ENCODE results near the gene SLC6A4.

SLC6A4 gene

DNA sequence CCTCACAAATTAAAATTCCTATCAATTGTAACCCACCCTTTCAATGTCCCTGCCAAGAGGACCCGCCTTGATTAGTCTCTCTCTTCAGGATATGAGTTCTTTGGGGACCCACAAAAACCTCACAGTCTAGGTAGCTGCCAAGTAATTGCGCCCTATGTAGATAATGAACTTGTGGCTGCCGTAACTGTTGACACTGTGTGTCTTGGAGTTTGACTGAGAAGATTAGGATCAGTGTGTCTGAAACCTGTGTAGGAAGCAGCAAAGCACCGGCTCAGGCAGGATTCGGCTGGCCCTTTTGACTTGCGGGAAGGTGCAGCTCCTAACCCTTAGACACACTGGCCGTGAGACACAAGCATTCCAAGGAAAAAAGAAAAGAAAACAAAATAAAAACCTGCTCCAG lies 17.8 kb upstream of the SLC6A4 start:
- H3K18ac ChIP-seq (ENCODE audit: low read length) = no peak overlapping the region
- H3K4me1 ChIP-seq (ENCODE audit: control insufficient read depth, low read depth, low read length) = no peaks in the 10 kb centered on the region
- no peak for DNase-seq
- H4K8ac ChIP-seq (ENCODE audit: low read depth, low read length) = no peak overlapping the region
- H3K56ac ChIP-seq (ENCODE audit: low read length) = no peak overlapping the region
- no peaks in the 10 kb centered on the region for H3K79me1 ChIP-seq (ENCODE audit: low read length)
- WGBS (ENCODE audit: extremely low coverage, insufficient coverage, low lambda C conversion rate) = no CpG with 5 or more reads among the region's 7 CpGs
- H3K27me3 ChIP-seq (ENCODE audit: insufficient read depth, low read length, poor library complexity) = no peaks in the 10 kb centered on the region
- H3K23ac ChIP-seq (ENCODE audit: low read length) = no peak overlapping the region
- no peaks in the 10 kb centered on the region for H3K79me2 ChIP-seq (ENCODE audit: control insufficient read depth, insufficient read depth, low read length)
- no peak overlapping the region for H3K4me2 ChIP-seq (ENCODE audit: low read length)
- no peak overlapping the region for H3K4ac ChIP-seq (ENCODE audit: low read depth, low read length)
- H3K4me3 ChIP-seq (ENCODE audit: low read length) = no peak overlapping the region
- H4K5ac ChIP-seq (ENCODE audit: low read length) = no peak overlapping the region
- H2BK15ac ChIP-seq (replicated peaks; ENCODE audit: low read depth) = no peak overlapping the region
- H3K36me3 ChIP-seq (ENCODE audit: control insufficient read depth, insufficient read depth, low read length) = no peaks in the 10 kb centered on the region
- H2AK5ac ChIP-seq (ENCODE audit: low read length) = no peak overlapping the region
- H3K27ac ChIP-seq (ENCODE audit: low read depth, low read length) = no peak overlapping the region
- no peak overlapping the region for H2BK120ac ChIP-seq (ENCODE audit: low read depth, low read length)
- H2BK5ac ChIP-seq (ENCODE audit: low read length) = no peak overlapping the region
- H3K9ac ChIP-seq (ENCODE audit: low read length) = no peak overlapping the region

DNA sequence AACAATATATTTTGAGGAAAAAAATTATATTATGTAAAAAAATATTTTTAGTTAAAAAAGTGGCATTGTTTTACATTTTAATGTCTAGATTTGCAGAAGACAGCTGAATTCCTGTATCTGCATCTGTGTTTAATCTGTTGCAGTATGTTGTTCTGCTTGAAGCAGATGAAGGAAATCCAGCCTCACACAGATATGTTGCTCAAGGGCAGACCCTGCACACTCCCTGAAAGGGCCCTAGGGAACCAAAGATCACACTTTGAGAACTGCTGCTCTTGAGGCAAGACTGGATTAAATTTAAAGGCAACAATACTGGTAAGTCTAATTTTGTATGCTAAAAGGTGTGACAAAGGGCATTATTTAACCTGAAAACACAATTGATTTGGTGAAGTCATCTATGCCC lies 16.4 kb upstream of the SLC6A4 start:
- H3K27me3 ChIP-seq (ENCODE audit: insufficient read depth, low read length, poor library complexity) = no peaks in the 10 kb centered on the region
- no peak overlapping the region for H2AK5ac ChIP-seq (ENCODE audit: low read length)
- no peak overlapping the region for H3K23ac ChIP-seq (ENCODE audit: low read length)
- no peaks in the 10 kb centered on the region for H3K79me2 ChIP-seq (ENCODE audit: control insufficient read depth, insufficient read depth, low read length)
- H3K9ac ChIP-seq (ENCODE audit: low read length) = no peak overlapping the region
- no peaks in the 10 kb centered on the region for H3K79me1 ChIP-seq (ENCODE audit: low read length)
- H2BK15ac ChIP-seq (replicated peaks; ENCODE audit: low read depth) = no peak overlapping the region
- no peak overlapping the region for H3K4me3 ChIP-seq (ENCODE audit: low read length)
- H4K5ac ChIP-seq (ENCODE audit: low read length) = no peak overlapping the region
- no peaks in the 10 kb centered on the region for H3K36me3 ChIP-seq (ENCODE audit: control insufficient read depth, insufficient read depth, low read length)
- H3K4me1 ChIP-seq (ENCODE audit: control insufficient read depth, low read depth, low read length) = no peaks in the 10 kb centered on the region
- H3K18ac ChIP-seq (ENCODE audit: low read length) = no peak overlapping the region
- no peak for DNase-seq
- no peak overlapping the region for H2BK5ac ChIP-seq (ENCODE audit: low read length)
- H4K8ac ChIP-seq (ENCODE audit: low read depth, low read length) = no peak overlapping the region
- H3K27ac ChIP-seq (ENCODE audit: low read depth, low read length) = no peak overlapping the region
- no peak overlapping the region for H3K4me2 ChIP-seq (ENCODE audit: low read length)
- no peak overlapping the region for H3K4ac ChIP-seq (ENCODE audit: low read depth, low read length)
- H2BK120ac ChIP-seq (ENCODE audit: low read depth, low read length) = no peak overlapping the region
- no peak overlapping the region for H3K56ac ChIP-seq (ENCODE audit: low read length)

DNA sequence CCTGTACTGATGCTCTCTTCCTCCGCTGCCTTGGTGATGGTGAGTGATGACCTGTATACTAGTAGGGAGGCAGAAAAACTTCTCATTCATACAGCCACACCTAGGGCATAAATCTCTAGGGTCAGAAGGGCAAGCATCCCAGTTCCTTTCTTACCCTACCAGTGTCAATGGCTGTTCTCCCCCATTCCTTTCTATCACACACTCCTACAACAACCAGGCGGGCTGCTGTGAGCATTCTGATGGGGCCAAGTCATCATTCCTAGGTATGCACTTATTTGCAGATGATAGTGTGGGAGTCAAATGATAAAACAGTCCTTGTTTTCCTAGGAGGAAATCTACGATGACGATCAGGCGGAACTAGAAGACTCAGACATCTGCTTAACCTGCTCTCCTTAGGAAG lies 14.0 kb upstream of the SLC6A4 start:
- Histone ChIP-seq H2BK120ac (ENCODE audit: low read depth, low read length) (no peak overlapping the region), H3K79me2 (ENCODE audit: control insufficient read depth, insufficient read depth, low read length) (no peaks in the 10 kb centered on the region), H3K79me1 (ENCODE audit: low read length) (no peaks in the 10 kb centered on the region), H2BK5ac (ENCODE audit: low read length) (no peak overlapping the region), H4K5ac (ENCODE audit: low read length) (no peak overlapping the region), H2BK15ac (replicated peaks; ENCODE audit: low read depth) (no peak overlapping the region), H3K9ac (ENCODE audit: low read length) (no peak overlapping the region), H4K8ac (ENCODE audit: low read depth, low read length) (no peak overlapping the region), H3K4me1 (ENCODE audit: control insufficient read depth, low read depth, low read length) (no peaks in the 10 kb centered on the region), H3K4me3 (ENCODE audit: low read length) (no peak overlapping the region), H2AK5ac (ENCODE audit: low read length) (no peak overlapping the region), H3K56ac (ENCODE audit: low read length) (no peak overlapping the region), H3K4me2 (ENCODE audit: low read length) (no peak overlapping the region), H3K4ac (ENCODE audit: low read depth, low read length) (no peak overlapping the region), H3K36me3 (ENCODE audit: control insufficient read depth, insufficient read depth, low read length) (no peaks in the 10 kb centered on the region), H3K23ac (ENCODE audit: low read length) (no peak overlapping the region), H3K18ac (ENCODE audit: low read length) (no peak overlapping the region), H3K27ac (ENCODE audit: low read depth, low read length) (no peak overlapping the region), H3K27me3 (ENCODE audit: insufficient read depth, low read length, poor library complexity) (no peaks in the 10 kb centered on the region)
- WGBS (ENCODE audit: extremely low coverage, insufficient coverage, low lambda C conversion rate) = no CpG with 5 or more reads among the region's 5 CpGs
- peak; percentile 40 for DNase-seq

DNA sequence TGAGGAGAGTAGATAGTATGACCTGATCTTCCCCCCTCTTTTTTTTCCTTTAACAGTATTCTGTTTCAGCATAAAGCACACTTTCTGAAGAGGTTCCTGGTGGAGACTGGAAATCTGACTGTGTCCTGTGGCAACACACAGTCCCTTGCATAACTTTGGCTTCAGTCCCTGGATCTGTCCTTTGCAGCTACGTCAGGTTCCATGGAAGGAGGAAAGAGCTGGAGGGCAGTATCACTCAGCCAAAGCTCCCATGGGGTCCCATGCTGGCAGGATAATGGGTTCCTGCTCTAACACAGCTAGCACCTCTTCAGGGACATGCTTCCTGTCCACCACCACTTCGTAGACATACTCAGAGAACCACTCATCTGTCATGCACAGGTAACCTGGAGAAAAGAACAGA lies 13.3 kb upstream of the SLC6A4 start:
- no peak overlapping the region for H4K8ac ChIP-seq (ENCODE audit: low read depth, low read length)
- no peak for DNase-seq
- no peaks in the 10 kb centered on the region for H3K4me1 ChIP-seq (ENCODE audit: control insufficient read depth, low read depth, low read length)
- WGBS (ENCODE audit: extremely low coverage, insufficient coverage, low lambda C conversion rate) = no CpG with 5 or more reads among the region's 2 CpGs
- H3K18ac ChIP-seq (ENCODE audit: low read length) = no peak overlapping the region
- H3K56ac ChIP-seq (ENCODE audit: low read length) = no peak overlapping the region
- no peaks in the 10 kb centered on the region for H3K79me1 ChIP-seq (ENCODE audit: low read length)
- no peak overlapping the region for H2AK5ac ChIP-seq (ENCODE audit: low read length)
- no peaks in the 10 kb centered on the region for H3K79me2 ChIP-seq (ENCODE audit: control insufficient read depth, insufficient read depth, low read length)
- H3K9ac ChIP-seq (ENCODE audit: low read length) = no peak overlapping the region
- H3K4ac ChIP-seq (ENCODE audit: low read depth, low read length) = no peak overlapping the region
- H2BK120ac ChIP-seq (ENCODE audit: low read depth, low read length) = no peak overlapping the region
- no peak overlapping the region for H3K4me3 ChIP-seq (ENCODE audit: low read length)
- no peak overlapping the region for H3K4me2 ChIP-seq (ENCODE audit: low read length)
- H3K23ac ChIP-seq (ENCODE audit: low read length) = no peak overlapping the region
- no peak overlapping the region for H3K27ac ChIP-seq (ENCODE audit: low read depth, low read length)
- H2BK5ac ChIP-seq (ENCODE audit: low read length) = no peak overlapping the region
- no peaks in the 10 kb centered on the region for H3K27me3 ChIP-seq (ENCODE audit: insufficient read depth, low read length, poor library complexity)
- H2BK15ac ChIP-seq (replicated peaks; ENCODE audit: low read depth) = no peak overlapping the region
- no peaks in the 10 kb centered on the region for H3K36me3 ChIP-seq (ENCODE audit: control insufficient read depth, insufficient read depth, low read length)
- no peak overlapping the region for H4K5ac ChIP-seq (ENCODE audit: low read length)

DNA sequence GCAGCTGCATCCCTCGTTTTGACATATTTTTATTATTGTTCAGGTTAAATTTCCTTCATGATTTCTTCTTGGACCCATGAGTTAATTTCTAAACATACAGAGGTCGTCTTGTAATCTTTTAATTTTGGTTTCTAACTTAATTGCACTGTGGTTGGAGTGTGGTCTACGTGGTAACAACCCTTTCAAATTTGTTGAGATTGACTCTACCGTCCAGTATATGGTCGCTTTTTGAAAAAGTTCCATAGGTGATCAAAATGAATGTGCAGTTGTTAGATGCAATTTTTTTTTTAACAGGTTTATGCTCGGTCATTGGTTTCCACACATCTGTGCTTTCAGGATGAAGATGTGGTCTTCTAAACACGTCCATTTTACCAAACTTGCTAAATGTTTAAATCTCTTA lies 11.0 kb upstream of the SLC6A4 start:
- no peak overlapping the region for H2BK15ac ChIP-seq (replicated peaks; ENCODE audit: low read depth)
- H3K23ac ChIP-seq (ENCODE audit: low read length) = no peak overlapping the region
- H3K36me3 ChIP-seq (ENCODE audit: control insufficient read depth, insufficient read depth, low read length) = no peaks in the 10 kb centered on the region
- H3K4ac ChIP-seq (ENCODE audit: low read depth, low read length) = no peak overlapping the region
- no peaks in the 10 kb centered on the region for H3K79me1 ChIP-seq (ENCODE audit: low read length)
- H2AK5ac ChIP-seq (ENCODE audit: low read length) = no peak overlapping the region
- H3K4me2 ChIP-seq (ENCODE audit: low read length) = no peak overlapping the region
- no peaks in the 10 kb centered on the region for H3K27me3 ChIP-seq (ENCODE audit: insufficient read depth, low read length, poor library complexity)
- no peak overlapping the region for H3K9ac ChIP-seq (ENCODE audit: low read length)
- H3K27ac ChIP-seq (ENCODE audit: low read depth, low read length) = no peak overlapping the region
- no peaks in the 10 kb centered on the region for H3K79me2 ChIP-seq (ENCODE audit: control insufficient read depth, insufficient read depth, low read length)
- H2BK5ac ChIP-seq (ENCODE audit: low read length) = no peak overlapping the region
- H4K8ac ChIP-seq (ENCODE audit: low read depth, low read length) = no peak overlapping the region
- H4K5ac ChIP-seq (ENCODE audit: low read length) = no peak overlapping the region
- H3K56ac ChIP-seq (ENCODE audit: low read length) = no peak overlapping the region
- H3K4me1 ChIP-seq (ENCODE audit: control insufficient read depth, low read depth, low read length) = no peaks in the 10 kb centered on the region
- WGBS (ENCODE audit: extremely low coverage, insufficient coverage, low lambda C conversion rate) = no CpG with 5 or more reads among the region's 7 CpGs
- no peak overlapping the region for H3K4me3 ChIP-seq (ENCODE audit: low read length)
- no peak for DNase-seq
- no peak overlapping the region for H2BK120ac ChIP-seq (ENCODE audit: low read depth, low read length)
- H3K18ac ChIP-seq (ENCODE audit: low read length) = no peak overlapping the region

DNA sequence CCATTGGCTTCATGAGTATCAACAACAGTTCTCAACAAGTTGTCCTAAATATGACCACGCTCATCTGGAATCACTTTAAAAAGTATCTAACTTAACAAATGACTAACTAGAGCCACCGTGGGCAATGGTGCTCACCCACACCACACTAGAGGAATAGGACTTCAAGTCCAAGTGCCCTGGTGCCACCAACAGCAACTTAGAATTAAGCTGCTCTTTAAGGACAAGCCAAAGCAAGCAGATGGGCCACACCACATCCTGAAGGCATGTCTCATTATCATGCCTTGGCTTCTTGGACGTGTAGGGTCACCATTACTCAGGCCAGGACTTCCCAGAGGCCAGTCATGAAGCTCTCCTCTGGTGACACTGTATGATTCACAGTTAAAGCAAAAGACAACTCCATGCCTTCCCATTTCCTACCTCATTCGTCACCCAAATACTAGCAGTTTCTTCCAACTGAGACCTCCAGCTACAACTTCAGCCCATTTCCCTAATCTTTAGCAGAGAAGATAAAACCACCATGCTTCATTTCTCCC lies 9.4 kb upstream of the SLC6A4 start:
- Histone ChIP-seq H3K27me3 (ENCODE audit: insufficient read depth, low read length, poor library complexity) (no peaks in the 10 kb centered on the region), H3K79me1 (ENCODE audit: low read length) (no peaks in the 10 kb centered on the region), H3K79me2 (ENCODE audit: control insufficient read depth, insufficient read depth, low read length) (no peaks in the 10 kb centered on the region), H3K56ac (ENCODE audit: low read length) (no peak overlapping the region), H4K5ac (ENCODE audit: low read length) (no peak overlapping the region), H4K8ac (ENCODE audit: low read depth, low read length) (no peak overlapping the region), H3K4me1 (ENCODE audit: control insufficient read depth, low read depth, low read length) (no peaks in the 10 kb centered on the region), H3K4me2 (ENCODE audit: low read length) (no peak overlapping the region), H3K4me3 (ENCODE audit: low read length) (no peak overlapping the region), H3K18ac (ENCODE audit: low read length) (no peak overlapping the region), H2AK5ac (ENCODE audit: low read length) (no peak overlapping the region), H3K27ac (ENCODE audit: low read depth, low read length) (no peak overlapping the region), H3K4ac (ENCODE audit: low read depth, low read length) (no peak overlapping the region), H3K36me3 (ENCODE audit: control insufficient read depth, insufficient read depth, low read length) (no peaks in the 10 kb centered on the region), H3K9ac (ENCODE audit: low read length) (no peak overlapping the region), H2BK5ac (ENCODE audit: low read length) (no peak overlapping the region), H2BK15ac (replicated peaks; ENCODE audit: low read depth) (no peak overlapping the region), H3K23ac (ENCODE audit: low read length) (no peak overlapping the region), H2BK120ac (ENCODE audit: low read depth, low read length) (no peak overlapping the region)
- no CpG with 5 or more reads among the region's 4 CpGs for WGBS (ENCODE audit: extremely low coverage, insufficient coverage, low lambda C conversion rate)
- DNase-seq = no peak

Measured in mesendoderm (in vitro differentiated cells).